Caki2 (cell line): Measurements from ENCODE around the gene E4F1. TPM values are rescaled to one million over a fixed set of nuclear protein-coding genes. Genes with fewer than 3 reads are reported as not detected.

Source experiments
- DNase-seq: peaks from one replicate; pipeline ENCODE4 v3.0.0-alpha.2; 2015; ENCODE audit warnings: low read depth
- in situ Hi-C: cut with HindIII; loops from 2 replicates; pipeline ENCODE4 v1.10.0; 2016; ENCODE audit warnings: low sequenced_read_pairs, low pct_unique_long_range_greater_than_20kb, mixed read lengths
- total RNA-seq: library from RNA; depleted of rRNA; stranded (reverse); fragments of >200 nt; shearing (Covaris generic); gene quantifications from 2 replicates; pipeline ENCODE4 v1.2.3, GENCODE V29; 2014; ENCODE audit warnings: low replicate concordance

The E4F1 gene
- total RNA-seq, 1 experiment from 2014 or later = 45.6 TPM

DNA sequence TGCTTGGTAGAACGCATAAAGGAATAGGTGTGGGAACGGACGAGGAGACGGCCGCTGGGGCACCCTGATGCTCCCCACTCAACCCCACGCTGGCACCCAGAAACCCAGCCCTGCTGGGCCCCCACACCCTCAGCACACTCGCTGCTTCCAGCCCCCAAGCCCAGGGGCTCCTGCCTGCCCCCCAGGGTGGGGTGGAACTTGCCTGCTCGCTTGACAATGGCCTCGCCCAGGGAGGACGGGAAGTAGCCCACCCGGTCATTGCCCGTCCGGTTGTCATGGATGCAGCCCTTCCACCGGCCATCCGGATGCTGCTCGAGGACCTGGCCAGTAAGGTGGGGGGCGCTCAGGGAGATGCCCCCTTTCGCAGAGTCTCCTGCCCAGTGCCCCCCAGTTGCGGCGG, 36.9 kb upstream of the E4F1 start:
- in situ Hi-C loops = no loop called here
- DNase-seq = no peak

DNA sequence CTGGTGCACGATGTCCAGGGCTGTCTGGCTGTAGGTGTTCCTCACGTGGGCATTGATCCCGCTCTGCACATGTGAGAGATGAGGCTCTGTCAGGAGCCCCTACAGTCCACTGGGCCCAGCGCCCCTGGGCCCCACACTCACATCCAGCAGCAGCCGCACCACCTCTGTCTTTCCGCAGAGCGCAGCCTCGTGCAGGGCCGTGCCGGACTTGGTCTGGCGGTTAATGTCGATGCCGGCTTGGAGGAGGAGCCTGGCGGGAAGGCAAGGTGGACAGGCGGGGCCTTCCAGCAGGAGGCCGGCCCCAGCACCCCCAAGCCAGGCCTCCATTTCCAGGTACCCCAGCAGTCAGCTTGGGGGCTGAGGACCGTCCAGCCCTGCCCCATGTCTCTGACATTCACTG, 36.2 kb upstream of the E4F1 start:
- in situ Hi-C loops = no loop called here
- DNase-seq = no peak

DNA sequence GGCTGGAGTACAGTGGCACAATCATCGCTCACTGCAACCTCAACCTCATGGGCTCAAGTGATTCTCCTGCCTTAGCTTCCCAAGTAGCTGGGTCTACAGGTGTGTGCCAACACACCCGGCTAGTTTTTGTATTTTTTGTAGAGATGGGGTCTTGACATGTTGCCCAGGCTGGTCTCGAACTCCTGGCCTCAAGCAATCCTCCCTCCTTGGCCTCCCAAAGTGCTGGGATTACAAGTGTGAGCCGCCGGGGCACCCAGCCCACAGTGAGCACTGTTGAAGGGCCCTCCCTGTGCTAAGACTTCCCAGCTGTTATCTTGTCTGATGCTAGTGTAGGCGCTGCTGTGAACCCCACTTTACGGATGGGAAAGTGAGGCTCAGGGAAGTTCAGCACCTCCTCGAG, 35.0 kb upstream of the E4F1 start:
- in situ Hi-C loops = no loop called here
- no peak for DNase-seq

DNA sequence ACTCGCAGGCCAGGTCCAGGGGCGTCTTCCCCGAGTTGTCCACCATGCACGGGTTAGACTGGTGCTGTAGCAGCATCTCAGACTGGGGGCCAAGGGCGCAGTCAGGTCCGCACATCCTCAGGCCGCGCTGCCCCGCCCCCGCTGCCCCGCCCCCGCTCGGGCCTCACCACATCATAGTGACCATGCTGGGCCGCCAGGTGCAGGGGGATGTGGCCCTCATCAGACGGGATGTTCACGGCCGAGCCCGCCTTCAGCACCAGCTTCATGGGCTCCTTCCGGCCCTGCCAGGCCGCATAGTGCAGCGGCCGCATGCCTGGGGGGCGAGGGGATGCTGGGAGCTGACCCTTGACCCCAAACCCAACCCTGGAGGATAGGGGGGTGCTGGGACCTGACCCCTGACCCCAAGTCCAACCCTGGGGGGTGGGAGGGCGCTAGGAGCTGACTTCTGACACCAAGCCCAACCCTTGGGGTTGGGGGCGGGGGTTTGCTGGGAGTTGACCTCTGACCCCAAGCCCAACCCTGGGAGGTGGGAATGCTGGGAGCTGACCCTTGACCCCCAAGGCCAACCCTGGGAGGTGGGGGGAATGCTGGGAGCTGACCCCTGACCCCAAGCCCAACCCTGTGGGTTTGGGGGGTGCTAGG, 34.0 kb upstream of the E4F1 start:
- no peak for DNase-seq
- in situ Hi-C loops = no loop called here

DNA sequence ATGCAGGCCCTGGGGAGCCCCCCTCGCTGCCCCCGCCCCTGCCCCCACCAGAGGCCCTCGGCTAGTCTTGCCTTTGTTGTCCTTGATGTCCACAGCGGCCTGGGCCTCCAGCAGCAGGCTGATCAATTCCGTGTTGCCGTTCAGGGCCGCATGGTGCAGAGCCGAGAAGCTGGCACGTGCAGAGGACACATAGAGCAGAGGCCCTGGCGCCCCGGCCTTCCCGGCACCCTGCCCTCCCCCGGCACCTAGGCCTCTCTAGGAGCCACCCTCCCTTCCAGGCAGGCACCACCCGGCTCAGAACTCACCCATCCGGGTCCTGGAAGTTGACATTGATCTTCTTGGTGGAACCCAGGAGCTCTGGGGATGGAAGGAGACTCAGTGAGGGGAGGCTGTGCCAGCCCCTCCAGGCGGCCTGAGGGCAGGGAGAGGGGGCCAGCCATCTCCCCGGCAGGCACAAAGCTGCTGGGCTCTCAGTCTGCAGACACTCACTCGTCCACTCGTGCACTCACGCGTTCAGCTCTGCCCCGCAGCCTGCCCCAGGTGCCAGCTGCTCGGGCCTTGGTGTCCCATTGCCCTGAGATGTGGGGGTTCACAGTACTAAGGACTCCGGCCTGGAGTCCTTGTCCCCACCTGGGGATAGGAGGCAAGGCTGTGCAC, 33.3 kb upstream of the E4F1 start:
- in situ Hi-C loops = no loop called here

DNA sequence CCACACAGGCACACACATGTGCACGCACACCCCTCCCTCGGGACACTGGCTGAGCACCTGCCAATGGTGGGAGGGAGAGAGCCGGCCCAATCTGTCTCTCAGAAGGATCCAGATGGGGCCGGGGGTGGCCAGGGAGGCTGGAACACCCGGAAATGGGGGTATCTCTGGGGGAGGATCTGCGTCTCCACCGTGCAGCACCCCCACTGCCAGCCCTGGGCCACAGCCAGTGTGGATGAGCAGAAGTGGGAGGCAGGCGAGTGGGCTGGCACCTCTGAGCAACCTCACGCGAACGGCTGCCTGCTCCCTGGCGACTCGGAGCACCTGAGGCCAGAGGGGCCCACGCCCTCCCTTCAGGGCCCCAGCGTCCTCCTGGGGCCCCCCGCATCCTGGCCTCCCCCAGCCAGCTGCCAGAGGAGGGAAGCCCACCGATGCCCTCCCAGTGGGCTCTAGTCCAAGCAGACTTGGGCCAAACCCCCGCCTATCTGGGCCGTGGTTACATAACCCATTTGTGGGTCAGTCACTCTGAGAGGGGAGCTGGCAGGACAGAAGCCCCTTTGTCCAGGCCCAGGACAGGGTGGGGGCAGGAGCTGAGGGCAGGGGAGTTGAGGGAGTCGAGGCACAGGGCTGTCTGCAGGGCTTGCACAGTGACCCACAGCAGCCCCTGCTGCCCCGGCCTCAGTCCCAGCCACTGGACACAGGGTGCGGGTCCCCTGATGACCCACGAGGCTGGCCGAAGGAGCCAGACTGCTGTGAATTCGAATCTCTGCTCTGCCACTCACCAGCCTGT, 32.5 kb upstream of the E4F1 start:
- in situ Hi-C loops = no loop called here
- no peak for DNase-seq

More for the DNA sequence above, 33.3 kb upstream of the E4F1 start:
- DNase-seq = no peak

DNA sequence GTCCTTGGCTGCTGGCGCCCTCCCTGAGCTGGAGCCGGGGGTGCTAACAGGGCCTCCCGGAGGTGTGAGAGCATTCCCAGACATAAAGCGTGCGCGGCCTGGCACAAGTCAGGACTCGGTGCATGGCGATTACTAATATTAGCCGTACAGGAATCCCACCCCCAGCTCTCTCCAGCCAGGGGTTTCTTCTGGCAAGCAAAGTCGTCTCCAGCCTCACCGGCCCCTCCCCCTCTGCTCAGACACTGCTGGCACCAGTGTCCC, 32.0 kb upstream of the E4F1 start:
- in situ Hi-C loops = no loop called here
- DNase-seq = no peak

DNA sequence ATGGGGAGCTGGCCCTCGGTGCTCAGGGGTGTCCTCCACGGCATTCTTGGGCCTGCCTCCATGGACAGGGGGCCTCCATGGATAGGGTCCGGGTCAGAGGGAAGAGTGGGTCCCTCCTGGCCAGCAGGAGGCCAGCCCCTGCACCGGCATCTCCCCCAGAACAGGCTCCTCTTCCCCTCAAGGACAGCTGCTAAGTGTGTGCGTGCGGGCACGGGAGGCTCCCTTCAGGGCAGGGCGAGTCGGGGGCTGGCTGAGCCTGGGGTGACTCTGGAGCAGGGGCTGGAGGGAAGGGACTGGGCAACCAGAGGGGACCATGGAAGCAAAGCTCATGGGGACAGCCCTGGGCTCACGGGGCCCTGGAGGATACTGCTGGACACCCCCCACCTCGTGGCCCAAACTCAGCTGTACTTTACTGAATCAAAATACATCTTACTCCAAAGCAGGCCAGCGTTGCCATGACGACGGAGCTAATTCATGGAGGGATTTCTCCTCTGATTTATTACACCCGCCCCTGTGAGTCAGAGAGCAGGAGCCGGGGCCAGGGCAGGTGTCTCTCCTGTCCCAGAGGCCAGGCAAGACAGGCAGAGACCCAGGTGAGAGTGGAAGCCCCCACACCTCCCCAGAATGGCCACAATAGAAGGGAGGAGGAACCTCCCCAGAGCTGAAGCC, 29.1 kb upstream of the E4F1 start:
- DNase-seq = peak; percentile 55
- in situ Hi-C loops = no loop called here

DNA sequence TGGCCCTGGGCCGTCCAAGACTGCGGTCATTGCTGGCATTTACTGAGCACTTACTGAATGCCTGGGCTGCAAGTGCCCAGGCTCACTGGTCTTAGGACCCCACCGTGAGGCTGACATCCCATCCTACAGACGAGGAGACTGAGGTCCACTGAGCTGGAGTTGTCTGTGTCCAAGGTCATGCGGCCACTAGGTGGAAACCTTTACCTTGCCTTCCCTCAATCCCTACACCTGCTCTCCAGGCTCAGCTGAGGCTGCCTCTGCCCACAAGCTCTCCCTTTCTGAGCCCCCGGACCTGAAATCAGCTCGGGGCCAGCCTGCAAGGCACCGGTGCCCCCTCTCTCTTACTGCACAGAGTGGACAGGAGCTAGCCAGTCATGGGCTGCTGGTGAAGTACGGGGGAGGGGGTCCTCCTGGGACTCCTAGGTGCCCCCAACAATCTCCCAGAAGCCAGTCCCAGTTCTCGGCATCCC, 28.5 kb upstream of the E4F1 start:
- peak; percentile 48 for DNase-seq
- in situ Hi-C loops = no loop called here

DNA sequence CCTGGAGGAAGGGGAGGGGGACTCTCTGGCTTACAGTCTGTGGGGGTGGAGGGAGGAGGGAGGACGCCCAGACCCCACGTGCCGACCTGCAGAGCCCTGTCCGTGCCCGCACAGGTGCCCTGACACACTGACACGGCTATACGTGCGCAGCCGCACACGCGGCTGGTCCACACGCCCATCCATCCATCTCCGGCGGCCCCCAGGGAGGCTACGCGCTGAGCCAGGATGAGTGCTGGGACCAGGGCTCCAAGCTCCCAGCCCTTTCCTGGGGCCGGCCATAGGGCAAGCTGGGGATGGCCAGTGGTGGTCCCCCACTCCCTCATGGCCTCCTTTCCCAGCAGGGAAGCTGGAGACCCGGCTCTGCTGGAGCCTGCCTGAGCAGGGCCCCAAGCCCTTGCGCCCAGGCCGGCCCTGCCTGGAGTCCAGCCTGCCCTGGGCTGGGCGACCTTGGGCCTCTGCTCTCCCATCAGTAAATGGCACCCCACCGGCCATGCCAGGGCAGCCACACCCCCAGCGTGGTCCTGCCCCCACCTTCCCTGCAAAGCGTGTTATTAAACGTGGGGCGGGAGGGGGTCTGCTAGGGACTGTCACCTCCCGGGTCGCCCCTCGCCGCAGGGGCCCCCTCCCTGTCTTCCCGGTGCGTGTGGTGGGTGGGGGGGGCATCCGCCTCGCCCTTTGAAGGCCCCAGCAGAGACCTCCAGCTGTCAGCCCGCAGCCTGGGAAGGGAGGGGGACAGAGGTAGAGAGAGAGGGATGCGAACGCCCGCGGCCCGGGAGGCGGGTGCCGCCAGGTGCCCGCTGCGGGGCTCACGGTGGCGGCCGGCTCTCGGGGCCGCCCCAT, 27.8 kb upstream of the E4F1 start:
- no peak for DNase-seq
- in situ Hi-C loops = no loop called here

DNA sequence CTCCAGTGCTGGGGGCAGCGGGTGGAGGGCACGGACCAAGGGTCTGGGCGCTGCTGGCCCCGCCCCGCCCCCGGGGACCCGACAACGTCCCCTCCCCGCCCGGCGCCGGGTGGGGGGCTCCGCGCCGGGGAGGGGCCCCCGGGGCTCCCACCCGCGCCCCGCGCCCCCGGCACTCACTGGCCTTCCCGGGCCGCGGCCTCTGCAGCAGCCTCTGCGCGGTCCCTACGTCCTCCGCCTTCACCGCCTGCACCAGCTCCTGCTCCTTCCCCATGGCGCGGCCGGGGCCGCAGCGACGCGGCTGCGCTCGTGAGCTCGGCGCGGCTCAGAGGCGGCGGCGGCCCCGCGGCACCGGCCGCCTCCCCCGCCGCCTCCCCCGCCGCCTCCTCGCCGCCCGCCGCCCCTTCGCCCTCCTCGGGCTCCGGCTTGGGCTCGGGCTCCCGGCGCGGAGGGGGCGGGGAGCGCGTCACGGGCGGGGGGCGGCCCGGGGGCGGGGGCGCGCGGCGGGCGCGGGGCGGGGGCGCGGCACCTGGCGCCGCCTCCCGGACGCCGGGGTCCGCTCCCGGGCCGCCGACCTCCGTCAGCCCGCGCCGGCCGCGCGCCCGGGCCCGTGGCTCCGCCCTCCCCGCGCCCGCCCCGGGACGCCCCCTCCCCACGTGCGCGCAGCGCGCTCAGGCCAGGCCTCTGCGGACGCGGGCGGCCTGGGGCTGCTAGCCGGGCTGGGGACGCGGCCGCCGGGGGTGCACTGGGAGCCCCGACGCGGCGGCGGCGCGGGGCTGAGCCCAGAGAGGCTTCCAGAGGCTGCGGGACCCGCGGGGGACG, 27.0 kb upstream of the E4F1 start, which contains the start of gene CASKIN1:
TSS of gene CASKIN1 (minus strand) at position 444 of the 819 bp plus-strand sequence. CDS start at position 271, 173 bp downstream.
- in situ Hi-C loops = no loop called here
- no peak for DNase-seq

DNA sequence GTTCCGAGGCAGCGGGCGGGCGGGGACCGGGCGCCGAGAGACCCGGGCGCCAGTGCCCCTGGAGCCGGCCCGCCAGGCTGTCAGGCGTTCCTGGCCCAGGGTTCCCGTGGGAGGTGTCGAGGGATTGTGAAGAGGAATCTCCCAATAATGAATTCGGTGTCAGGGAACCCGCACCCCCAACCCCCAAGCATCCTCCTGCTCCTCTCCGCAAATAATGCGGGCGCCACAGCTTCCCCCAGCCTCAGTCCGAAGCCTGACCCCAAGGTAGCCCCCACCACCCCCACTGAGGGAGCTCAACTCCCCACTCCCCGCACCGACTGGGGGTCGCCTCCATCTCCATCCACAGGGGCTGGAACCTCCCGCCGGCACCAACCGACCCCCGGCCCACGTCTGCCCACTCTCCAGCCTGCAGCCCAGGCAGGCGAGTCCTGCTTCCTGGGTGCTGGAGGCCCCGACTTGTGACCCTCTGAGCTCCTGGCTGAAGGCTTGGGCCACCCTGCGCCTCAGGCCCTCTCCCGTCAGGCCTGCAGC, 26.3 kb upstream of the E4F1 start:
- no peak for DNase-seq
- in situ Hi-C loops = no loop called here

DNA sequence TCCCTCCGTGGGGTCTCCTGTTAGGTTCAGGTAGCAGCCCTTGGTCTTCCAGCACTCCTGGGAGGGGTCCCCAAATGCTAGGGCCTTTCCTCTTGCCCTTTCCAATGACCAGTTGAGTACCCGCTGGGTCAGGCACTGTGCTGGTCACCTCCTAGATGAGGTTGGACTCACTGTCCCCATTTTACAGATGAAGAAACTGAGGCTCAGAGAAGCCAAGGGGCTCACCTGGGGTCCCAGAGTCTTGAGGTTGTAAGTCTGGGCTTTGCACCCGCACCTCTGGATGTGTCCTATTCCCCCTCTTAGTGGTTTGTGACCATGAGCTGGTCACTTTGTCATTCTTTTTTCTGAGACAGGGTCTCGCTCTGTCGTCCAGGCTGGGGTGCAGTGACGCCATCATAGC, 25.6 kb upstream of the E4F1 start:
- in situ Hi-C loops = no loop called here
- DNase-seq = no peak

DNA sequence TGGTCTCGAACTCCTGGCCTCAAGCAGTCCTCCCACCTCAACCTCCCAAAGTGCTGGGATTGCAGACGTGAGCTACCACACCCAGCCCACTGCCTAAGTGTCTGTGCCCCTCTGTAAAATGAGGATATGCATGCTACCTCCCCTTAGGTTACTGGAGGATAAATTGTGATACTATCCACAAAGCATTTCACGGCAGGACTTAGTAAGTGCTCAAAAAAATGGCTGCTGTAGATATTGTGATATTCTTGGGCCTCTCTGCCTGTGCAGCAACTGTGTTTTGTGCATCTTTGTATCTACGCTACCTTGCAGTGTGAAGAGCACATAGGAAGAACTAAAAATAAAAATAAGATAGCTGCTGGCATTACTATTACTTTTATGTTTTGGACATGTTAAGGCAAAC, 25.1 kb upstream of the E4F1 start:
- in situ Hi-C loops = no loop called here
- DNase-seq = no peak

DNA sequence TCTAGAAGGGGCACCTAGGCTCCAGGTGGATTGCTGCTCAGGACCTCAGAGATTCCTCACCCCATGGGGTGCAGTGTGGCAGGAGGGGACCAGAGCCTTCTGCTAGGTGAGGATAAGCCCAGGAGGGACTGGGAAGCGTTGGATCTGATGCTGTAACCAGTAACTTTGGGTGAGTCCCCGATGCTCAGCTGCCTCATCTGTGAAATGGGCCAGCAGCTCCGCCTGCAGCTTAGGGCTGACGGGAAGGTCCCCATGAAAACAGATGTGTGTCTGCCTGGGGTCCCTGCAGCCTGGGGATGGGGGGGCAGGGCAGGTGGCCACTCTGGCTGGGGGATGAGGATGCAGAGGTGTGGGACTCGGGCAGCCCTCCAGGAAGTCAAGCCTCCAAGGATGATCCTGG, 24.3 kb upstream of the E4F1 start:
- in situ Hi-C loops = no loop called here
- no peak for DNase-seq

DNA sequence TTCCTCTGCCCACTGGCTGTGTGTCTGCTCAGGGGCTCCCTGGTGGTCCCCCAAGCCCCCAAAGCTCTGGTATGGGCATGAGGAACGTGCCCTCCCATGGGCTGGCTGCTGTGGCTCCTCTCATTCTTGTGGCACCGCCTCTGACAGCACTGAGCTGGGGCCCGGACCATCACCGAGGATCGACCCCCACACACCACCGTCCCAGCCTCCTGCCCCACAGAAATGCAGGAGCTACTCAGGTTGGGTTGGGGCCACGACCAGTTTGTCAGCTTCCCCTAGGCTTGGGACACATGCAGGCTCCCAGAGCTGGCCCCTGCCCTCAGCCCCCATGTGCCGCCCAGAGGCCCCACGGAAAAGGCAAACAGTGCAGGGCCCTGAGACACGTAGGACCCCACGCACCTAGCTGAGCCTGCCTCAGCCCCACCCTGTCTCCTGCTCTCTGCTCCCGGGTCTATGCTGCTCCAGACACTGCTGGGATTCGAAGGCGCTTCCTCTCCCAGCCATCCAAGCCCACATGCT, 23.7 kb upstream of the E4F1 start:
- in situ Hi-C loops = no loop called here
- DNase-seq = no peak

DNA sequence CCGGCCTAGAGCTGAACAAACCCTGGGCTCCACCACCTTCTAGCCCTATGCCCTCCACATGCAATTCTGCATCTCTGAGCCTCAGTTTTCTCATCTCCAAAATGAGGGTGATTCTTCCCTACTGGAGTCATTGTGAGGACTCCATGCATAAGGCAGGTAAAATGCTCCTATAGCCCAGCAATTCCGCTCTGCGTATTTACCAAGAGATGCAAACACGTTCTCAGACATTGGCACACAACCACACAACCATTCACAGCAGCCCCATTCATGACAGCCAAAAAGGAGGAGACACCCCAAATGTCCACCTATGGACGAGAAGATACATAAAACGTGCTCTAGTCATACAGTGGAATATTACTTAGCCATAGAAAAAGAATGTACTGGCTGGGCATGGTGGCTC, 23.1 kb upstream of the E4F1 start:
- no peak for DNase-seq
- in situ Hi-C loops = no loop called here
